CD4-positive, alpha-beta T cell treated with Interleukin-12 subunit alpha and Interleukin-12 subunit beta, for 1 hour (primary cell): ENCODE measurements around the gene IRF2BP2.

ENCODE experiments used
- DNase-seq: peaks from one replicate; pipeline ENCODE4 v3.0.0-alpha.2; 2020

Gene IRF2BP2

GRCh38 chr1:234633246-234634003 lies 23.4 kb upstream of the IRF2BP2 start:
- no peak for DNase-seq

- DNase-seq, result no peak
Observed at GRCh38 chr1:234632225-234632624, 22.2 kb upstream of the IRF2BP2 start.

GRCh38 chr1:234631721-234632125 lies 21.7 kb upstream of the IRF2BP2 start:
- no peak for DNase-seq

GRCh38 chr1:234629026-234629425 lies 19.0 kb upstream of the IRF2BP2 start:
- DNase-seq, result no peak

GRCh38 chr1:234628089-234628488 lies 18.1 kb upstream of the IRF2BP2 start:
- DNase-seq, result no peak

- no peak for DNase-seq
Observed at GRCh38 chr1:234627009-234627950, 17.3 kb upstream of the IRF2BP2 start.

- no peak for DNase-seq
Observed at GRCh38 chr1:234626391-234626790, 16.4 kb upstream of the IRF2BP2 start.

- DNase-seq, result no peak
Observed at GRCh38 chr1:234624724-234625117, 14.7 kb upstream of the IRF2BP2 start.

GRCh38 chr1:234621657-234622335 lies 11.8 kb upstream of the IRF2BP2 start:
- no peak for DNase-seq

GRCh38 chr1:234621127-234621468 lies 11.1 kb upstream of the IRF2BP2 start:
- DNase-seq, result no peak

- DNase-seq, result no peak
Observed at GRCh38 chr1:234620272-234621126, 10.5 kb upstream of the IRF2BP2 start.

GRCh38 chr1:234619794-234620247 lies 9.8 kb upstream of the IRF2BP2 start:
- no peak for DNase-seq

- DNase-seq, result no peak
Observed at GRCh38 chr1:234619071-234619480, 9.1 kb upstream of the IRF2BP2 start.

- no peak for DNase-seq
Observed at GRCh38 chr1:234618737-234619049, 8.7 kb upstream of the IRF2BP2 start.

- DNase-seq, result no peak
Observed at GRCh38 chr1:234617986-234618736, 8.2 kb upstream of the IRF2BP2 start.

GRCh38 chr1:234617131-234617985 lies 7.4 kb upstream of the IRF2BP2 start:
- no peak for DNase-seq

- DNase-seq, result no peak
Observed at GRCh38 chr1:234616644-234617043, 6.7 kb upstream of the IRF2BP2 start.

- DNase-seq, result no peak
Observed at GRCh38 chr1:234614081-234614489, 4.1 kb upstream of the IRF2BP2 start.

- peak; percentile 26 for DNase-seq
Observed at GRCh38 chr1:234613128-234613875, 3.3 kb upstream of the IRF2BP2 start.
